Prostate gland (tissue), 2 donors: ENCODE measurements around the gene OR51A2.

Experiments
- POLR2A ChIP-seq: fragments of 450-650 bp; IDR thresholded peaks from one replicate; pipeline ENCODE4 v1.6.1; 2016; ENCODE audit warnings: antibody characterized with exemption, mild to moderate bottlenecking
- POLR2AphosphoS5 ChIP-seq: sonication (generic); formaldehyde crosslinking; IDR thresholded peaks from one replicate; pipeline ENCODE4 v1.6.1; 2017; ENCODE audit warnings: antibody characterized with exemption
- TF ChIP-seq, protein P1 (sequence below), 4 experiments: fragments of 200-600 bp in 2 of 4; fragments of 450-650 bp in 2 of 4; sonication (generic) in 2 of 4; IDR thresholded peaks; 1 replicate in 3 of 4; 2 replicates in 1 of 4; pipeline ENCODE4 v1.5.1; 2016 to 2019; ENCODE audit warnings: antibody characterized with exemption in 4 of 4, mild to moderate bottlenecking in 2 of 4, moderate library complexity in 2 of 4

GRCh38 chr11:4921796-4922195 is 33.7 kb downstream of the OR51A2 start:
- TF ChIP-seq POLR2A = no peak
- TF ChIP-seq, protein P1, sequence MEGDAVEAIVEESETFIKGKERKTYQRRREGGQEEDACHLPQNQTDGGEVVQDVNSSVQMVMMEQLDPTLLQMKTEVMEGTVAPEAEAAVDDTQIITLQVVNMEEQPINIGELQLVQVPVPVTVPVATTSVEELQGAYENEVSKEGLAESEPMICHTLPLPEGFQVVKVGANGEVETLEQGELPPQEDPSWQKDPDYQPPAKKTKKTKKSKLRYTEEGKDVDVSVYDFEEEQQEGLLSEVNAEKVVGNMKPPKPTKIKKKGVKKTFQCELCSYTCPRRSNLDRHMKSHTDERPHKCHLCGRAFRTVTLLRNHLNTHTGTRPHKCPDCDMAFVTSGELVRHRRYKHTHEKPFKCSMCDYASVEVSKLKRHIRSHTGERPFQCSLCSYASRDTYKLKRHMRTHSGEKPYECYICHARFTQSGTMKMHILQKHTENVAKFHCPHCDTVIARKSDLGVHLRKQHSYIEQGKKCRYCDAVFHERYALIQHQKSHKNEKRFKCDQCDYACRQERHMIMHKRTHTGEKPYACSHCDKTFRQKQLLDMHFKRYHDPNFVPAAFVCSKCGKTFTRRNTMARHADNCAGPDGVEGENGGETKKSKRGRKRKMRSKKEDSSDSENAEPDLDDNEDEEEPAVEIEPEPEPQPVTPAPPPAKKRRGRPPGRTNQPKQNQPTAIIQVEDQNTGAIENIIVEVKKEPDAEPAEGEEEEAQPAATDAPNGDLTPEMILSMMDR (IDR thresholded peaks at IDR 0.05) = no peak
- TF ChIP-seq POLR2AphosphoS5 = no peak
